ENCODE measurements around the gene ARMS2. TPM values are rescaled to one million over a fixed set of nuclear protein-coding genes. Genes with fewer than 3 reads are reported as not detected.

Gene ARMS2
- total RNA-seq, 2 donors from 2014 or later: not detected

DNA sequence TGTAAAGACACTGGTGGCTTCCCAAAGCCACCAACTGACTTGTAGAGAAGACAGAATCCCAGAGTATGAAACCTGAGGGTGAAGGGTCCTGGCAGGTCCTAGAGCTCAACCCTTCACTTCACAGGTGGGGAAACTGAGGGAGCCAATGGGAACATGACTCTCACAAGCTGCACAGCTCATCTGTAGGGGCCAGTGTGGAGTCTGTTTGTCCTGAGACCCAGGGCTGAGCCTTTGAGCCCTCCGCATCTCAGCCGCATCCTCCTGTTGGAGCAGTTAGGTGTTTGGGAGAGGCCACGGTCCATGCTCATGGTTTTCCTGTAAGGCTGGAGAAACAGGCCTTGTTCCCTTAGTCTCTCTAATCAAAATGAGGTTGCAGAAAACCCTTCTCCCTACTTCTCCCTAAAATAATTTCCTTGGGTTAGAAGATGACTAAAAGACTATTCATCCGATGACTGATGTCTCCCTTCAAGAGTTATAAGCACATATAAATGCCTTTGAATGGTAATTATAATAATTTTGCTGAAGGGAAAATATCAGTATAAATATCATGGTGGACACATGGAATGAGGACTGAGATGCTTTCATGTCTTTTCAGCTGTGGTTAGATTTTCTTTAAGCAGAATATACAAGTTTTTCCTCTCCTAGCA lies 17.2 kb downstream of the ARMS2 start:
- Histone ChIP-seq H3K4me1 (ENCODE audit: control insufficient read depth, insufficient read depth, low read length) (no peaks in the 10 kb centered on the region), H3K9me3 (ENCODE audit: control insufficient read depth, low read length) (no peaks in the 10 kb centered on the region), H3K27ac (ENCODE audit: low read depth, low read length) (no peak overlapping the region), H3K36me3 (ENCODE audit: control insufficient read depth, insufficient read depth, low read length) (no peaks in the 10 kb centered on the region), H3K27me3 (ENCODE audit: control insufficient read depth, insufficient read depth, low read length, poor library complexity, severe bottlenecking) (peaks cover 30% of the 10 kb centered on the region), H3K9ac (ENCODE audit: extremely low read depth, low read length, poor library complexity, severe bottlenecking) (no peak overlapping the region), H3K4me3 (ENCODE audit: low read length) (no peak overlapping the region)
- no peak overlapping the region for H3K4me3 Mint-ChIP-seq
- H3K27me3 Mint-ChIP-seq (ENCODE audit: insufficient read depth): peaks cover 13% of the 10 kb centered on the region
- TF ChIP-seq, protein P1, sequence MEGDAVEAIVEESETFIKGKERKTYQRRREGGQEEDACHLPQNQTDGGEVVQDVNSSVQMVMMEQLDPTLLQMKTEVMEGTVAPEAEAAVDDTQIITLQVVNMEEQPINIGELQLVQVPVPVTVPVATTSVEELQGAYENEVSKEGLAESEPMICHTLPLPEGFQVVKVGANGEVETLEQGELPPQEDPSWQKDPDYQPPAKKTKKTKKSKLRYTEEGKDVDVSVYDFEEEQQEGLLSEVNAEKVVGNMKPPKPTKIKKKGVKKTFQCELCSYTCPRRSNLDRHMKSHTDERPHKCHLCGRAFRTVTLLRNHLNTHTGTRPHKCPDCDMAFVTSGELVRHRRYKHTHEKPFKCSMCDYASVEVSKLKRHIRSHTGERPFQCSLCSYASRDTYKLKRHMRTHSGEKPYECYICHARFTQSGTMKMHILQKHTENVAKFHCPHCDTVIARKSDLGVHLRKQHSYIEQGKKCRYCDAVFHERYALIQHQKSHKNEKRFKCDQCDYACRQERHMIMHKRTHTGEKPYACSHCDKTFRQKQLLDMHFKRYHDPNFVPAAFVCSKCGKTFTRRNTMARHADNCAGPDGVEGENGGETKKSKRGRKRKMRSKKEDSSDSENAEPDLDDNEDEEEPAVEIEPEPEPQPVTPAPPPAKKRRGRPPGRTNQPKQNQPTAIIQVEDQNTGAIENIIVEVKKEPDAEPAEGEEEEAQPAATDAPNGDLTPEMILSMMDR (conservative IDR thresholded peaks at IDR 0.05): no peak
- H3K9me3 Mint-ChIP-seq: no peaks in the 10 kb centered on the region
- H3K27ac Mint-ChIP-seq: no peak overlapping the region
- peak; percentile 17 for DNase-seq
- no peaks in the 10 kb centered on the region for H3K36me3 Mint-ChIP-seq (ENCODE audit: low read depth)
- H3K4me1 Mint-ChIP-seq: peaks cover 21% of the 10 kb centered on the region
- 95 to 100% methylated on average over 1 to 4 of the region's 4 CpGs for WGBS, 2 experiments (ENCODE audit: insufficient coverage in 1 of 2, insufficient read length in 1 of 2)

DNA sequence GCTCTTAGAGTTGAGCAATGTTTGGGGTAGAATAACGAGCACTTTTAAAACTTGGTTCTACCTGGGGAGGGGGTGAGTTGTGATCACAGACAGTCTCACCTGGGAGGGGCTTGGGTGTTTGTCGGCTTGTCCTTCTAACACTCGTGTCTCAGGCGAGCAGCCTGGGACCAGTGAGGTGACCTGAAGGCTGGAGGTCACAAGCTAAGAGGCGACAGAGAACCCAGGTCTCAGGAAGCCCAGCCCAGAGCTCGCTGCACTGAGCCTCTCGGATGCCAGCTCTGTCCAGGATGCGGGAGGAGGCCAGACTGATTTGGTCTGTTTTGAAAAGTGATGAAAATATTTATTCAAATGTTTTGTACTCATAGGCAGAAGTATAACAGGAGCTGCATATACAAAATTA lies 18.7 kb downstream of the ARMS2 start:
- no peaks in the 10 kb centered on the region for H3K4me1 ChIP-seq (ENCODE audit: control insufficient read depth, insufficient read depth, low read length)
- Mint-ChIP-seq H3K4me1 (peaks cover 26% of the 10 kb centered on the region), H3K9me3 (no peaks in the 10 kb centered on the region), H3K27me3 (ENCODE audit: insufficient read depth) (peaks cover 2% of the 10 kb centered on the region), H3K36me3 (ENCODE audit: low read depth) (no peaks in the 10 kb centered on the region), H3K27ac (no peak overlapping the region), H3K4me3 (no peak overlapping the region)
- H3K27ac ChIP-seq (ENCODE audit: low read depth, low read length): no peak overlapping the region
- H3K36me3 ChIP-seq (ENCODE audit: control insufficient read depth, insufficient read depth, low read length): no peaks in the 10 kb centered on the region
- peaks cover 22% of the 10 kb centered on the region for H3K27me3 ChIP-seq (ENCODE audit: control insufficient read depth, insufficient read depth, low read length, poor library complexity, severe bottlenecking)
- 93 to 98% methylated on average over 4 to 8 of the region's 8 CpGs for WGBS, 2 experiments (ENCODE audit: insufficient coverage in 1 of 2, insufficient read length in 1 of 2)
- no peak overlapping the region for H3K9ac ChIP-seq (ENCODE audit: extremely low read depth, low read length, poor library complexity, severe bottlenecking)
- no peak overlapping the region for H3K4me3 ChIP-seq (ENCODE audit: low read length)
- H3K9me3 ChIP-seq (ENCODE audit: control insufficient read depth, low read length): no peaks in the 10 kb centered on the region
- TF ChIP-seq, protein P1 (conservative IDR thresholded peaks at IDR 0.05): no peak
- no peak for DNase-seq

DNA sequence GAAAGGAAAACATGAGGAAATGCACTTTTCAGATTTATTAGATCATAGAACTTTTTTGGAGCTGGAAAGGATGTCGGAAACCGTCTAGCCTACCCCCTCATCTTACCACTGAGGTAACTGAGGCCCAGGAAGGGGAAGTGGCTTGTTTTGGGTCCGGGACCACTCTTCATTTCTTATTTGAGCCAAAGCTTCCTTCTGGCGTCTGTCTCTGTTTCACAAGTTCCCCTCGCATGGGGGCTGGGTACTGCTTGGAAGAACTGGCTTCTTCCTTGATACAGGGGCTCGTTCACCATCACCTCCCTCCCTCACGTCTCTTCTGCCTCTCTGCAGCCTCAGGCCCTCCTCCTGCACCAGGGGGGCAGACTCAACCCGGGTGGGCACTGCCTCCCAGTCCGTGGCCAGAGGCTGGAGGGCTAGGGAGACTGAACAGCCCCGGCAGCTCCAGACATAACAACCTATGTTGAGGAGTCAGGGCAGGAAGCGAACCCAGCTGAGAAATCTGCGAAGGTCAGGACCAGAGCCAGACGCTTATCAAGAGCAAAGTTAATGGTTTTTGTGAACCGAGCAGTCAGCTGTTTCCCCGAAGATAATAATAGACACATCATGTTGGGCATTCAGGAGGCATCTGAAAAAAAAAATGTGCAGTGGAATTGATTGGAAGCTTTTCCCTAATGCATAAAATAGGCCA lies 19.8 kb downstream of the ARMS2 start:
- Histone ChIP-seq H3K9me3 (ENCODE audit: control insufficient read depth, low read length) (no peaks in the 10 kb centered on the region), H3K9ac (ENCODE audit: extremely low read depth, low read length, poor library complexity, severe bottlenecking) (no peak overlapping the region), H3K4me1 (ENCODE audit: control insufficient read depth, insufficient read depth, low read length) (no peaks in the 10 kb centered on the region), H3K4me3 (ENCODE audit: low read length) (no peak overlapping the region), H3K36me3 (ENCODE audit: control insufficient read depth, insufficient read depth, low read length) (no peaks in the 10 kb centered on the region), H3K27ac (ENCODE audit: low read depth, low read length) (peak overlapping the region; percentile 78), H3K27me3 (ENCODE audit: control insufficient read depth, insufficient read depth, low read length, poor library complexity, severe bottlenecking) (peaks cover 15% of the 10 kb centered on the region)
- TF ChIP-seq, protein P1 (conservative IDR thresholded peaks at IDR 0.05): no peak
- Mint-ChIP-seq H3K4me3 (no peak overlapping the region), H3K27ac (no peak overlapping the region), H3K9me3 (no peaks in the 10 kb centered on the region), H3K27me3 (ENCODE audit: insufficient read depth) (peaks cover 2% of the 10 kb centered on the region), H3K4me1 (peaks cover 26% of the 10 kb centered on the region), H3K36me3 (ENCODE audit: low read depth) (no peaks in the 10 kb centered on the region)
- no peak for DNase-seq
- WGBS, 2 experiments (ENCODE audit: insufficient coverage in 1 of 2, insufficient read length in 1 of 2): 81 to 86% methylated on average over 6 to 15 of the region's 15 CpGs
